ENCODE data around the gene SNAPC4.

SNAPC4 gene

DNA sequence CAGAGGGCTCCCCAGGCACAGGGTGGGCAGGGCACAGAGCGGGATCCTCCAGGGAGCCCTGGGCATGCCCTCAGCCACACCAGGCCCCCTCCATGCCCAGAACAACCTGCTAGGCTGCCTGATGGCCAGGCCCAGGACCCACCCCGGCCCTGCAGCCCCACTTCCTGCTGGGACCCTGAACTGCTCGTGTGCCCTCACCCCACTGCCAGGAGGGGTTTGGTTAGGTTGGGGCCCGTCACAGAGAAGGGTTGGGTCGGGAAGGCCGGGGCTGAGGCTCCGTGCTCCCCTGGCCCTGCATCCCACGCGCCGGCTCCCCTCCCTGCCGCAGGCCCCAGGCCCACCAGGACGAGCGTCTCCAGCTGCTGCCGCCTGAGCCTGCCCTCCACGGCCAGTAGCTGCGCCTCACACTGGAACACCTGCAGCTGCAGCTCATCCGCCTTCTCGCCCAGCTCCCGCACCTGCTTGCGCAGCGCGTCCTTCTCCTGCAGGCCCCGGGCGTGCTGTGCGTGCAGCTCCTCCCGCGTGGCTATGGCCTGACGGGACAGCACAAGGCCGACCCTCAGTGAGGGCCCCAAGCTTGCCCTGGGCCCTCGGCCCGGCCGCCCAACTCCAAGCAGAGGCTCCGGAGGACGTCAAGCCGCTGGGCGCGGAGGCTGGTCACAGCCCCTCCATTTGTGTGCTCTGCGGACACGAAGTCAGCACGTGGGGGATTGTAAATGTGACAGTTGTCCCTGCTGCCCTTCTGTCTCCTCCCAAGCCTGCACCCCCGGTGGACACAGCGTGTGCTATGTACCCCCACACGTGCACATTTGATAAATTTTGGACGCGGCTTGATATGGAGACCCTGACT, 32.4 kb downstream of the SNAPC4 start:
- no peaks in the 10 kb centered on the region for H4K20me1 ChIP-seq (ENCODE audit: control insufficient read depth, insufficient read depth, low read depth, low read length)
- H3K36me3 ChIP-seq (ENCODE audit: control insufficient read depth, low read length) = no peaks in the 10 kb centered on the region
- TF ChIP-seq EZH2phosphoT487 (IDR thresholded peaks at IDR 0.05; ENCODE audit: borderline replicate concordance, low read length) = no peak
- TF ChIP-seq, protein P1, sequence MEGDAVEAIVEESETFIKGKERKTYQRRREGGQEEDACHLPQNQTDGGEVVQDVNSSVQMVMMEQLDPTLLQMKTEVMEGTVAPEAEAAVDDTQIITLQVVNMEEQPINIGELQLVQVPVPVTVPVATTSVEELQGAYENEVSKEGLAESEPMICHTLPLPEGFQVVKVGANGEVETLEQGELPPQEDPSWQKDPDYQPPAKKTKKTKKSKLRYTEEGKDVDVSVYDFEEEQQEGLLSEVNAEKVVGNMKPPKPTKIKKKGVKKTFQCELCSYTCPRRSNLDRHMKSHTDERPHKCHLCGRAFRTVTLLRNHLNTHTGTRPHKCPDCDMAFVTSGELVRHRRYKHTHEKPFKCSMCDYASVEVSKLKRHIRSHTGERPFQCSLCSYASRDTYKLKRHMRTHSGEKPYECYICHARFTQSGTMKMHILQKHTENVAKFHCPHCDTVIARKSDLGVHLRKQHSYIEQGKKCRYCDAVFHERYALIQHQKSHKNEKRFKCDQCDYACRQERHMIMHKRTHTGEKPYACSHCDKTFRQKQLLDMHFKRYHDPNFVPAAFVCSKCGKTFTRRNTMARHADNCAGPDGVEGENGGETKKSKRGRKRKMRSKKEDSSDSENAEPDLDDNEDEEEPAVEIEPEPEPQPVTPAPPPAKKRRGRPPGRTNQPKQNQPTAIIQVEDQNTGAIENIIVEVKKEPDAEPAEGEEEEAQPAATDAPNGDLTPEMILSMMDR (IDR thresholded peaks at IDR 0.05; ENCODE audit: low read depth, low read length, poor library complexity, severe bottlenecking) = no peak
- H3K4me2 ChIP-seq (ENCODE audit: low read length) = no peak overlapping the region
- H3F3A ChIP-seq (ENCODE audit: control insufficient read depth, insufficient read depth) = no peaks in the 10 kb centered on the region
- no peak overlapping the region for H3K4me3 ChIP-seq (ENCODE audit: low read length)
- H3K27ac ChIP-seq (ENCODE audit: low read depth, low read length) = no peak overlapping the region
- peaks cover 18% of the 10 kb centered on the region for H3K4me1 ChIP-seq (ENCODE audit: control insufficient read depth, low read length)
- peaks cover 4% of the 10 kb centered on the region; the same call in 1 of the 2 replicates for H3K79me2 ChIP-seq (ENCODE audit: control insufficient read depth, low read length)
- H3K9me3 ChIP-seq (ENCODE audit: control insufficient read depth, insufficient read depth, low read length) = no peaks in the 10 kb centered on the region
- H3K9me2 ChIP-seq (replicated peaks; ENCODE audit: control insufficient read depth, low read length) = no peaks in the 10 kb centered on the region
- H3K27me3 ChIP-seq (ENCODE audit: control insufficient read depth, low read length) = no peaks in the 10 kb centered on the region

GRCh38 chr9:136366826-136367225, 33.1 kb downstream of the SNAPC4 start:
- H3K27ac ChIP-seq (ENCODE audit: low read depth, low read length) = no peak overlapping the region
- no peak for TF ChIP-seq EZH2phosphoT487 (IDR thresholded peaks at IDR 0.05; ENCODE audit: borderline replicate concordance, low read length)
- TF ChIP-seq, protein P1 (IDR thresholded peaks at IDR 0.05; ENCODE audit: low read depth, low read length, poor library complexity, severe bottlenecking) = no peak
- no peaks in the 10 kb centered on the region for H3F3A ChIP-seq (ENCODE audit: control insufficient read depth, insufficient read depth)
- H3K4me3 ChIP-seq (ENCODE audit: low read length) = no peak overlapping the region
- peaks cover 18% of the 10 kb centered on the region for H3K4me1 ChIP-seq (ENCODE audit: control insufficient read depth, low read length)
- no peaks in the 10 kb centered on the region for H3K27me3 ChIP-seq (ENCODE audit: control insufficient read depth, low read length)
- H3K36me3 ChIP-seq (ENCODE audit: control insufficient read depth, low read length) = no peaks in the 10 kb centered on the region
- H4K20me1 ChIP-seq (ENCODE audit: control insufficient read depth, insufficient read depth, low read depth, low read length) = no peaks in the 10 kb centered on the region
- no peaks in the 10 kb centered on the region for H3K9me2 ChIP-seq (replicated peaks; ENCODE audit: control insufficient read depth, low read length)
- H3K79me2 ChIP-seq (ENCODE audit: control insufficient read depth, low read length) = peaks cover 5% of the 10 kb centered on the region; the same call in 1 of the 2 replicates
- no peaks in the 10 kb centered on the region for H3K9me3 ChIP-seq (ENCODE audit: control insufficient read depth, insufficient read depth, low read length)
- H3K4me2 ChIP-seq (ENCODE audit: low read length) = no peak overlapping the region

DNA sequence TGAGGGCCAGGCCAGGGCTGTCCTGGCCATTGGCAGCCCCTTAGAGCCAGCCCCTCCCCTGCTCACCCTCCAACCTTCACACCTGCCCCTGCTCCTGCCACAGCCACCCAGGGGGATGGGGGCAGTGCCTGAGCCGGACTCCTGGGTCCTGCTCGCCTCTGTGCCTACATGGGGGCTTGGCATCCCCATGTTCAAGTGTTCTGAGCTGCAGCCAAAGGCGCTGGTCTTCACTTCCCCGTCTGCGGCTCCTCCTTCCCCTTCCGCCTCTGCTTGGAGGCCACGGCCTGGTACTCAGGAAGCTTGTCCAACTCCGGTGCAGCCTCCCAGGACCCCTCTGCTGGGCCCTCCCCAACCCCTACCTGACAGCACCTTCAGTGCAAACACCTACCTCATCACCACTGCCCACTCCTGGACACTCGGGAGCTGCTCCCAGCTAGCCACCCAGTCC, 34.2 kb downstream of the SNAPC4 start:
- no peaks in the 10 kb centered on the region for H4K20me1 ChIP-seq (ENCODE audit: control insufficient read depth, insufficient read depth, low read depth, low read length)
- no peak overlapping the region for H3K4me3 ChIP-seq (ENCODE audit: low read length)
- H3F3A ChIP-seq (ENCODE audit: control insufficient read depth, insufficient read depth) = no peaks in the 10 kb centered on the region
- peaks cover 5% of the 10 kb centered on the region; the same call in 1 of the 2 replicates for H3K79me2 ChIP-seq (ENCODE audit: control insufficient read depth, low read length)
- no peaks in the 10 kb centered on the region for H3K9me2 ChIP-seq (replicated peaks; ENCODE audit: control insufficient read depth, low read length)
- TF ChIP-seq, protein P1 (IDR thresholded peaks at IDR 0.05; ENCODE audit: low read depth, low read length, poor library complexity, severe bottlenecking) = no peak
- TF ChIP-seq EZH2phosphoT487 (IDR thresholded peaks at IDR 0.05; ENCODE audit: borderline replicate concordance, low read length) = no peak
- peaks cover 18% of the 10 kb centered on the region for H3K4me1 ChIP-seq (ENCODE audit: control insufficient read depth, low read length)
- no peak overlapping the region for H3K27ac ChIP-seq (ENCODE audit: low read depth, low read length)
- H3K4me2 ChIP-seq (ENCODE audit: low read length) = no peak overlapping the region
- H3K36me3 ChIP-seq (ENCODE audit: control insufficient read depth, low read length) = no peaks in the 10 kb centered on the region
- H3K27me3 ChIP-seq (ENCODE audit: control insufficient read depth, low read length) = no peaks in the 10 kb centered on the region
- H3K9me3 ChIP-seq (ENCODE audit: control insufficient read depth, insufficient read depth, low read length) = no peaks in the 10 kb centered on the region

Measured in DOHH2 (cell line).